ENCODE measurements around the gene ADIPOQ. TPM values are rescaled to one million over a fixed set of nuclear protein-coding genes. Genes with fewer than 3 reads are reported as not detected.
"Not testable (repeated sequence)": the region's sequence is repeated elsewhere in the genome, so short reads cannot be mapped to it uniquely, and the experiment has no call there.

Gene ADIPOQ
- total RNA-seq, 1 experiment from 2014 or later, result not detected

DNA sequence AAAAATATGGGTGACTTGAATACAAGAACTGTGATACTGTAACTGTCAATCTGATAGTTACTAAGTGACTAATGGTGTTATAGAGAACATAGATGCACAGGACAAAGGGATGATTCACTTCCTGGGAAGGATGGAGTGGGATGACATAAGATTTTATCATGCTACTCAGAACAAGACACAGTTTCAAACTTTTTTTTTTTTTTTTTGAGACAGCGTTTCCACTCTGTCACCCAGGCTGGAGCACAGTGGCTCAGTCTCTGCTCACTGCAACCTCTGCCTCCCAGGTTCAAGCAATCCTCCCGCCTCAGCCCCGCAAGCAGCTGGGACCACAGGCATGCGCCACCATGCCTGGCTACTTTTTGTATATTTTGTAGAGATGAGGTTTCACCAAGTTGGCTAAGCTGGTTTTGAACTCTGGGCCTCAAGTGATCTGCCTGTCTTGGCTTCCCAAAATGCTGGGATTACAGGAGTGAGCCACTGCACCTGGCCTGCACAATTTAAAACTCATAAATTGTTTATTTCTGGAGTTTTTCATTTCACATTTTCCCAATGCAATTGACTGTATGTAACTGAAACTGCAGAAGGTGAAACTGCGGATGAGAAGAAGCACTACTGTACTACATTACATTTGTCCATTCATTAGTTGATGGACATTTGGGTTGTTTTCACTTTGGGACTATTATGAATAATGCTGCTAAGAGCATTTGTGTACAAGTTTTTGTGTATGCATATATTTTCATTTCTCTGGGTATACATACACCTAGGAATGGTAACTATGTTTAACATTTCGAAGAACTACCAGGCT is 40.6 kb downstream of the ADIPOQ start:
- no peak overlapping the region for H3K4me3 Mint-ChIP-seq (ENCODE audit: unreplicated experiment)
- POLR2A ChIA-PET, result no interaction called here
- peak; percentile 79 for DNase-seq (ENCODE audit: unreplicated experiment)
- no peaks in the 10 kb centered on the region for H3K9me3 Mint-ChIP-seq (ENCODE audit: unreplicated experiment)
- BruUV-seq (replicated peaks), result TSS peak; percentile 44
- TF ChIP-seq, protein P1, sequence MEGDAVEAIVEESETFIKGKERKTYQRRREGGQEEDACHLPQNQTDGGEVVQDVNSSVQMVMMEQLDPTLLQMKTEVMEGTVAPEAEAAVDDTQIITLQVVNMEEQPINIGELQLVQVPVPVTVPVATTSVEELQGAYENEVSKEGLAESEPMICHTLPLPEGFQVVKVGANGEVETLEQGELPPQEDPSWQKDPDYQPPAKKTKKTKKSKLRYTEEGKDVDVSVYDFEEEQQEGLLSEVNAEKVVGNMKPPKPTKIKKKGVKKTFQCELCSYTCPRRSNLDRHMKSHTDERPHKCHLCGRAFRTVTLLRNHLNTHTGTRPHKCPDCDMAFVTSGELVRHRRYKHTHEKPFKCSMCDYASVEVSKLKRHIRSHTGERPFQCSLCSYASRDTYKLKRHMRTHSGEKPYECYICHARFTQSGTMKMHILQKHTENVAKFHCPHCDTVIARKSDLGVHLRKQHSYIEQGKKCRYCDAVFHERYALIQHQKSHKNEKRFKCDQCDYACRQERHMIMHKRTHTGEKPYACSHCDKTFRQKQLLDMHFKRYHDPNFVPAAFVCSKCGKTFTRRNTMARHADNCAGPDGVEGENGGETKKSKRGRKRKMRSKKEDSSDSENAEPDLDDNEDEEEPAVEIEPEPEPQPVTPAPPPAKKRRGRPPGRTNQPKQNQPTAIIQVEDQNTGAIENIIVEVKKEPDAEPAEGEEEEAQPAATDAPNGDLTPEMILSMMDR (IDR thresholded peaks at IDR 0.05; ENCODE audit: unreplicated experiment), result no peak
- peaks cover 11% of the 10 kb centered on the region for H3K4me1 Mint-ChIP-seq (ENCODE audit: insufficient read depth, unreplicated experiment)
- no peaks in the 10 kb centered on the region for H3K27me3 Mint-ChIP-seq (ENCODE audit: insufficient read depth, unreplicated experiment)
- intact Hi-C loops (cut with micrococcal nuclease), result loop anchor here (5.0 kb wide), 1 partner anchor 49 kb away; the partner anchor contains the start of gene ST6GAL1
- no peak overlapping the region for H3K27ac Mint-ChIP-seq (ENCODE audit: low read depth, unreplicated experiment)
- CTCF ChIA-PET, result interaction anchor here (0.7 to 3.0 kb wide), 2 partner anchors 34 to 279 kb away, joined by 3 to 8 read pairs; no protein-coding TSS in a partner anchor
- no peaks in the 10 kb centered on the region for H3K36me3 Mint-ChIP-seq (ENCODE audit: insufficient read depth, unreplicated experiment)

DNA sequence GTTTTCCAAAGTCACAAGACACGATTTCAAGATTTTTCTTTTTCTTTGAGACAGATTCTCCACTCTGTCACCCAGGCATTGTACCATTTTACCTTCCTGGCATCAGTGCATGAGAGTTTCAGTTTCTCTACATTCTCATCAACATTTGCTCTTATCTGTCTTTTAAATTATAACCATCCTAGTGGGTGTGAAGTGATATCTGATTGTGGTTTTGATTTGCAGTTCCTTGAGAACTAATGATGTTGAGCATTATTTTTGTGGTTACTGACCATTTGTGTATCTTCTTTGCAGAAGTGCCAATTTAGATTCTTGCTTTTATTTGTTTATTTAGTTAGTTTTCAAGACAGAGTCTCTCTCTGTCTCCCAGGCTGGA is 41.2 kb downstream of the ADIPOQ start:
- ChIA-PET CTCF (interaction anchor here (0.7 kb wide), 1 partner anchor 278 kb away, joined by 3 read pairs; no protein-coding TSS in a partner anchor), POLR2A (no interaction called here)
- Mint-ChIP-seq H3K9me3 (ENCODE audit: unreplicated experiment) (no peaks in the 10 kb centered on the region), H3K4me3 (ENCODE audit: unreplicated experiment) (no peak overlapping the region), H3K36me3 (ENCODE audit: insufficient read depth, unreplicated experiment) (no peaks in the 10 kb centered on the region), H3K4me1 (ENCODE audit: insufficient read depth, unreplicated experiment) (peaks cover 11% of the 10 kb centered on the region), H3K27ac (ENCODE audit: low read depth, unreplicated experiment) (no peak overlapping the region), H3K27me3 (ENCODE audit: insufficient read depth, unreplicated experiment) (no peaks in the 10 kb centered on the region)
- DNase-seq (ENCODE audit: unreplicated experiment), result no peak
- BruUV-seq (replicated peaks), result no TSS peak
- TF ChIP-seq, protein P1 (IDR thresholded peaks at IDR 0.05; ENCODE audit: unreplicated experiment), result no peak
- intact Hi-C loops (cut with micrococcal nuclease), result loop anchor here (5.0 kb wide), 1 partner anchor 49 kb away; the partner anchor contains the start of gene ST6GAL1

- H3K27me3 Mint-ChIP-seq (ENCODE audit: insufficient read depth, unreplicated experiment); CTCF ChIA-PET; BruUV-seq (replicated peaks); H3K36me3 Mint-ChIP-seq (ENCODE audit: insufficient read depth, unreplicated experiment); H3K4me3 Mint-ChIP-seq (ENCODE audit: unreplicated experiment); POLR2A ChIA-PET; H3K9me3 Mint-ChIP-seq (ENCODE audit: unreplicated experiment); DNase-seq (ENCODE audit: unreplicated experiment); H3K27ac Mint-ChIP-seq (ENCODE audit: low read depth, unreplicated experiment): not testable (repeated sequence)
- intact Hi-C loops (cut with micrococcal nuclease), result loop anchor here (5.0 kb wide), 1 partner anchor 47 kb away; the partner anchor contains the start of gene ST6GAL1
- peaks cover 11% of the 10 kb centered on the region for H3K4me1 Mint-ChIP-seq (ENCODE audit: insufficient read depth, unreplicated experiment)
These were observed 42.4 kb downstream of the ADIPOQ start for GRCh38 chr3:186884868-186885267.

DNA sequence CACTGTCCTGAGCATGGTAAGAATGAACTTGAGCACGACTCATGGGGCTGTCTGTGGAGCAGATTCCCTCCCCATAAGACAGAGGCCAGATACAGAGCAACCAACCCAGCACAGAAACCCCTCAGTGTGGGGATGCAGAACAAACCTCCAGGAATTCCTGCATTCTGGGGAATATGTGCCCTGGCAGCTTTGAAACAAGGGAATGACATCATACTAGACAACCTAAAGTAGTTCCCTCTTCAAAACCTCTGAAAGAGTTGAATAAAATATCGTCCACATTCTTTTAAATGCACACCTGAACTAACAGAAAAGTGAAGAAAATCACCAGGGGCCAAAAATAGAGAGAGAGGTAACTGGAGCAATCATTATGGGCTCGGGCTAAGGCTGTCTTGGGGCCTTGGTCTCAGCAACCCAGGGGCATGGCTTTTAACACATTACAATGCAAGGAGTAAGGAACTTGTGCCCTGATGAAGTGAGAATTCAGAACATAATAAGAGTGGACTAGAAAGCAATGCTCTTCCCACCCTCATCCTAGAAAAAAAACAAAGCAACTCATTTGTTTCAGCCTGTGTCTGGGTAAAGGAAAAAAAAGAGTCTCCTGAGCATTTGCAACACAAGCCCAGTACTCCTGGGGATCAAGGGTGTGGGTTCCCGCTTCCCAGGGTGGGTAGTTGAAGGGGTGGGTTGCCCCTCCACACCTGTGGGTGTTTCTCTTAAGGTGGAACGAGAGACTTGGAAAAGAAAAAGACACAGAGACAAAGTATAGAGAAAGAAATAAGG is 43.9 kb downstream of the ADIPOQ start:
- BruUV-seq (replicated peaks), result no TSS peak
- no peak overlapping the region for H3K4me3 Mint-ChIP-seq (ENCODE audit: unreplicated experiment)
- H3K27ac Mint-ChIP-seq (ENCODE audit: low read depth, unreplicated experiment), result no peak overlapping the region
- H3K9me3 Mint-ChIP-seq (ENCODE audit: unreplicated experiment), result peaks cover 8% of the 10 kb centered on the region
- TF ChIP-seq, protein P1 (IDR thresholded peaks at IDR 0.05; ENCODE audit: unreplicated experiment), result no peak
- H3K27me3 Mint-ChIP-seq (ENCODE audit: insufficient read depth, unreplicated experiment), result peaks cover 12% of the 10 kb centered on the region
- H3K36me3 Mint-ChIP-seq (ENCODE audit: insufficient read depth, unreplicated experiment), result no peaks in the 10 kb centered on the region
- no peak for DNase-seq (ENCODE audit: unreplicated experiment)
- intact Hi-C loops (cut with micrococcal nuclease), result no loop called here
- CTCF ChIA-PET, result no interaction called here
- POLR2A ChIA-PET, result no interaction called here
- peaks cover 11% of the 10 kb centered on the region for H3K4me1 Mint-ChIP-seq (ENCODE audit: insufficient read depth, unreplicated experiment)

- CTCF ChIA-PET; intact Hi-C loops (cut with micrococcal nuclease); H3K36me3 Mint-ChIP-seq (ENCODE audit: insufficient read depth, unreplicated experiment); H3K9me3 Mint-ChIP-seq (ENCODE audit: unreplicated experiment); H3K4me1 Mint-ChIP-seq (ENCODE audit: insufficient read depth, unreplicated experiment); H3K27ac Mint-ChIP-seq (ENCODE audit: low read depth, unreplicated experiment); H3K4me3 Mint-ChIP-seq (ENCODE audit: unreplicated experiment); POLR2A ChIA-PET; BruUV-seq (replicated peaks); DNase-seq (ENCODE audit: unreplicated experiment): not testable (repeated sequence)
- H3K27me3 Mint-ChIP-seq (ENCODE audit: insufficient read depth, unreplicated experiment), result peaks cover 12% of the 10 kb centered on the region
These were observed 45.0 kb downstream of the ADIPOQ start for GRCh38 chr3:186887507-186887938.

Measured in MCF 10A (cell line).